Epithelial cell of proximal tubule (primary cell): ENCODE results near the gene NFILZ. TPM values are rescaled to one million over a fixed set of nuclear protein-coding genes. Genes with fewer than 3 reads are reported as not detected.
"Not testable (repeated sequence)": the region's sequence is repeated elsewhere in the genome, so short reads cannot be mapped to it uniquely, and the experiment has no call there.

Experiments used
- DNase-seq: peaks from one replicate; pipeline ENCODE4 v3.0.0-alpha.2; 2011; ENCODE audit warnings: low read depth
- H3K4me3 ChIP-seq: 2 replicates; pipeline ENCODE4 v1.5.1; 2011; ENCODE audit warnings: low read depth, mild to moderate bottlenecking, low read length
- total RNA-seq: library from RNA; depleted of rRNA; stranded (reverse); fragments of >200 nt; gene quantifications from 2 replicates; pipeline ENCODE4 v1.2.3, GENCODE V29; 2015
- TF ChIP-seq, protein P1 (sequence below): conservative IDR thresholded peaks from 2 replicates; pipeline ENCODE4 v1.5.1; 2012; ENCODE audit warnings: low read depth, mild to moderate bottlenecking, low read length

Gene NFILZ
- total RNA-seq, 1 donor from 2014 or later: not detected

DNA sequence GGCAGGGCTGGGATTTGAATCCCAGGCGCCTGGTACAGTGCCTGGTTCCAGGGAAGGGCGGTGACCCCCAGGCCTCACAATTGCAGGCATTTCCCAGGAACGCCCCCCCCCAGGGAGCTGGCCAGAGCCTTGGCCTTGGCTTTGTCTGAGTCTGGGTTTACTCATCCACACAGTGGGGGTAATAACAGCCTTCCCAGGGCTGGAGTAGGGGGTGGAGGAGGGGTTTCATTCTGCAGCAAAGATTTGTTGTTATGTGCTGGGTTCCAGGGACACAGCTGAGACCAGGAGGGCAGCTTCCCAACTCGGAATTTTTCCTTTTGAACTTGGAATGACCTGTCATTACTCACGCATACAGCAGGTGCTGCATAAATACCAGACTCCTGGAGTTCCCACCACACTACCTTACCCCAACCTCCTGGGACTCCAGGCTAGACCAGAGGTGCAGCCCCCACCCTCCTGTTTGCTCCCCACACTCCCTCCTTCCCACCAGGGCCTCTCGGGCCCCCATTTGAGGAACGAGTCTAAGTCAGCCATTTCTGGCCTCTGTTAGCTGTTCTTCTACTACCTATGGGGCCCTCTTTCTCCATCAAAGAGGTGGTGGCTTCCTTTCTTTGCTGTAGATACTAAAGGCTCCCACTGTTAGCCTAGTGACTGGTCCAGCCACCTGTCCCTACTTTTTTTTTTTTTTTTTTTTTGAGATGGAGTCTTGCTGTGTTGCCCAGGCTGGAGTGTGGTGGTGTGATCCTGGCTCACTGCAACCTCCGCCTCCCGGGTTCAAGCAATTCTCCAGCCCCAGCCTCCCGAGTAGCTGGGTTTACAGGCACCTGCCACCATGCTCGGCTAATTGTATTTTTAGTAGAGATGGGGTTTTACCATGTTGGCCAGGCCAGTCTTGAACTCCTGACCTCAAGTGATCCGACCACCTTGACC is 18.3 kb upstream of the NFILZ start:
- H3K4me3 ChIP-seq: no peak overlapping the region
- TF ChIP-seq, protein P1, sequence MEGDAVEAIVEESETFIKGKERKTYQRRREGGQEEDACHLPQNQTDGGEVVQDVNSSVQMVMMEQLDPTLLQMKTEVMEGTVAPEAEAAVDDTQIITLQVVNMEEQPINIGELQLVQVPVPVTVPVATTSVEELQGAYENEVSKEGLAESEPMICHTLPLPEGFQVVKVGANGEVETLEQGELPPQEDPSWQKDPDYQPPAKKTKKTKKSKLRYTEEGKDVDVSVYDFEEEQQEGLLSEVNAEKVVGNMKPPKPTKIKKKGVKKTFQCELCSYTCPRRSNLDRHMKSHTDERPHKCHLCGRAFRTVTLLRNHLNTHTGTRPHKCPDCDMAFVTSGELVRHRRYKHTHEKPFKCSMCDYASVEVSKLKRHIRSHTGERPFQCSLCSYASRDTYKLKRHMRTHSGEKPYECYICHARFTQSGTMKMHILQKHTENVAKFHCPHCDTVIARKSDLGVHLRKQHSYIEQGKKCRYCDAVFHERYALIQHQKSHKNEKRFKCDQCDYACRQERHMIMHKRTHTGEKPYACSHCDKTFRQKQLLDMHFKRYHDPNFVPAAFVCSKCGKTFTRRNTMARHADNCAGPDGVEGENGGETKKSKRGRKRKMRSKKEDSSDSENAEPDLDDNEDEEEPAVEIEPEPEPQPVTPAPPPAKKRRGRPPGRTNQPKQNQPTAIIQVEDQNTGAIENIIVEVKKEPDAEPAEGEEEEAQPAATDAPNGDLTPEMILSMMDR: no peak
- DNase-seq: no peak

DNA sequence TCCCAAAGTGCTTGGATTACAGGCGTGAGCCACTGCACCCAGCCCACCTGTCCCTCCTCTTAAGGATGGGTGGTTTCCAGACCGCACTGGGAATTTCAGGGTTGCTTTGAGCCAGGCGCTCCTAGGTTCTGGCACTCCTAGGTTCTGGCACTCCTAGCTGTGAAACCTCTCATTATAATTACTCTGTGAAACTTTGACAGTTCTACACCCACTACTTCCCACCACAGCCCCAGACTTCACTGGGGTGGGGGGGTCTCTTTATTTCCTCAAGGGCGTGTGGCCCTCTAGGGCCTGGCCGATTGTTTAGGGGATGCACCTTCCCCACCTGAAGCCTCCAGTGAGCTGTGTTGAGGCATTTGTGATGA is 17.6 kb upstream of the NFILZ start:
- H3K4me3 ChIP-seq: no peak overlapping the region
- DNase-seq: no peak
- TF ChIP-seq, protein P1: no peak

GRCh38 chr19:8614455-8614854 is 16.0 kb upstream of the NFILZ start:
- no peak overlapping the region for H3K4me3 ChIP-seq
- TF ChIP-seq, protein P1: no peak

GRCh38 chr19:8615024-8615423 is 15.4 kb upstream of the NFILZ start:
- H3K4me3 ChIP-seq: no peak overlapping the region

More at GRCh38 chr19:8614455-8614854, 16.0 kb upstream of the NFILZ start:
- DNase-seq: no peak

DNA sequence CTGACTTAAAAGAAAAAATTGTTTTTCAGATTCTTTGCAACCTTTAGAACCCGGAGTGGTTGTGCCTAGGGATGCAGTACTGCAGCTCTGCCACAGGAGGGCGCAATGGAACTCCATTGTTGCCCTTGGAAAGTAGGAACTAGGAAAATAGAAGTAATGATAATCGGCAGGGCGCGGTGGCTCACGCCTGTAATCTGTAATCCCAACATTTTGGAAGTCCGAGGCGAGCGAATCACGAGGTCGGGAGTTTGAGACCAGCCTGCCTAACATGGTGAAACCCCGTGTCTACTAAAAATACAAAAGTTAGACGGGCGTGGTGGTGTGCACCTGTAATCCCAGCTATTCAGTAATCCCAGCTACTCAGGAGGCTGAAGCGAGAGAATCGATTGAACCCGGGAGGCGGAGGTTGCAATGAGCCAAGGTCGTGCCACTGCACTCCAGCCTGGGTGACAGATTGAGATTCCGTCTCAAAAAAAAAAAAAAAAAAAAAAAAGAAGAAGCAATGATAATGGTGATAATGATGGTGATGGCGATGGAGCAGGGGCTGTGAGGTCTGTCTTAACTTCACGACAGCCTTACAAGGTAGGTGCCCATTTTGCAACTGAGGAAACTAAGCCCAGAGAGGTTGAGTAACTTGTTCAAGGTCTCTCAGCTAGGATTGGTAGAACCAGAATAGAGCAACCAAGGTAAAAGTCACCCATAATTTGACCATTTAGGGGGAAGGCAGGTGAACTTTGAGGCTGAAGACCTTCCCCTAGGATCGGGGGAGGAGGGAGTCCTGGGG is 14.4 kb upstream of the NFILZ start:
- no peak for DNase-seq
- TF ChIP-seq, protein P1: peak; percentile 88
- H3K4me3 ChIP-seq: no peak overlapping the region

More at GRCh38 chr19:8615024-8615423, 15.4 kb upstream of the NFILZ start:
- TF ChIP-seq, protein P1: no peak
- DNase-seq: no peak

- no peak for DNase-seq
- TF ChIP-seq, protein P1: no peak
- no peak overlapping the region for H3K4me3 ChIP-seq
Observed at GRCh38 chr19:8616861-8617260, 13.6 kb upstream of the NFILZ start.

- DNase-seq, H3K4me3 ChIP-seq: not testable (repeated sequence)
Observed at GRCh38 chr19:8617325-8617724, 13.1 kb upstream of the NFILZ start.
